Spleen (tissue), 11 donors: ENCODE results near the gene AAR2. TPM values are rescaled to one million over a fixed set of nuclear protein-coding genes. Genes with fewer than 3 reads are reported as not detected.

Source experiments
- DNase-seq: peaks from one replicate; pipeline ENCODE4 v3.0.0-alpha.2; 2020
- H3K27ac ChIP-seq, 8 donors: fragments of 200-600 bp; sonication (generic) in 7 of 8; 1 replicate in 4 of 8; 2 replicates in 4 of 8; pipeline versions ENCODE4 v1.5.0 to v1.8.0; 2016 to 2021; ENCODE audit warnings: inconsistent platforms in 4 of 8, mild to moderate bottlenecking in 4 of 8, moderate library complexity in 1 of 8
- H3K27me3 ChIP-seq, 7 donors: fragments of 200-600 bp; sonication (generic) in 6 of 7; replicated peaks in 1 of 7; 1 replicate in 4 of 7; 2 replicates in 3 of 7; pipeline versions ENCODE4 v1.5.0 to v1.8.0; 2016 to 2021; ENCODE audit warnings: inconsistent platforms in 3 of 7, mild to moderate bottlenecking in 1 of 7
- H3K36me3 ChIP-seq, 6 donors: fragments of 200-600 bp; sonication (generic) in 5 of 6; 1 replicate in 4 of 6; 2 replicates in 2 of 6; pipeline versions ENCODE4 v1.5.0 to v1.8.0; 2016 to 2021; ENCODE audit warnings: inconsistent platforms in 2 of 6
- H3K4me1 ChIP-seq, 6 donors: fragments of 200-600 bp; sonication (generic) in 5 of 6; 1 replicate in 3 of 6; 2 replicates in 3 of 6; pipeline versions ENCODE4 v1.5.0 to v1.8.0; 2016 to 2021; ENCODE audit warnings: inconsistent platforms in 3 of 6
- H3K4me3 ChIP-seq, 8 donors: fragments of 200-600 bp; sonication (generic) in 7 of 8; 1 replicate in 4 of 8; 2 replicates in 4 of 8; pipeline versions ENCODE4 v1.5.0 to v1.8.0; 2016 to 2021; ENCODE audit warnings: inconsistent platforms in 4 of 8, mild to moderate bottlenecking in 4 of 8, moderate library complexity in 2 of 8
- H3K9me3 ChIP-seq, 8 donors: fragments of 200-600 bp; sonication (generic) in 7 of 8; 1 replicate in 4 of 8; 2 replicates in 4 of 8; pipeline versions ENCODE4 v1.5.0 to v1.8.0; 2016 to 2021; ENCODE audit warnings: inconsistent platforms in 4 of 8
- POLR2A ChIP-seq, 3 donors: fragments of 450-650 bp; IDR thresholded peaks; one replicate each; pipeline ENCODE4 v1.5.1; 2017; ENCODE audit warnings: antibody characterized with exemption in 3 of 3, mild to moderate bottlenecking in 1 of 3
- POLR2AphosphoS5 ChIP-seq, 3 donors: sonication (generic); formaldehyde crosslinking; IDR thresholded peaks; one replicate each; pipeline ENCODE4 v1.5.1; 2017; ENCODE audit warnings: antibody characterized with exemption in 3 of 3
- WGBS, 5 donors: extraction: QIAGEN DNeasy Blood & Tissue Kit in 3 of 5; methylation state at CpG; one replicate each; pipeline versions ENCODE4 v1.1.5 to v1.1.7; 2013 to 2018; 5-methylcytosine and 5-hydroxymethylcytosine counted together
- intact Hi-C: fragments of 100-400 bp; cut with DNase I; formaldehyde crosslinking; loops from one replicate; pipeline ENCODE4 v1.15.0; 2023; ENCODE audit warnings: low total_unique reads
- polyA plus RNA-seq, 3 donors: library from polyadenylated mRNA; stranded (reverse); fragments of 200-250 nt; gene quantifications; one replicate each; pipeline ENCODE4 v1.2.1, GENCODE V29; 2013
- total RNA-seq, 7 donors: library from RNA; depleted of rRNA in 3 of 7; stranded (reverse); fragments of >200 nt in 3 of 7; fragmentation: NEBNext Ultra II Directional in 4 of 7; extraction: Animal tissue kit (Norgen Biotek cat#: 25700) in 4 of 7; gene quantifications; one replicate each; pipeline versions ENCODE4 v1.1.0 to v1.2.1, GENCODE V29; 2016 to 2021
- TF ChIP-seq, protein P1 (sequence below), 11 experiments: fragments of 200-600 bp in 7 of 11; fragments of 450-650 bp in 4 of 11; sonication (generic) in 4 of 11; IDR thresholded peaks in 8 of 11; conservative IDR thresholded peaks in 3 of 11; 1 replicate in 7 of 11; 2 replicates in 4 of 11; pipeline versions ENCODE4 v1.4.0 to v1.8.0; 2016 to 2021; ENCODE audit warnings: antibody characterized with exemption in 11 of 11, inconsistent platforms in 4 of 11, mild to moderate bottlenecking in 1 of 11
- donor health status: healthy with polysubstance abuse.
- donor health status: DM: no; HTN: no; CAD: no; lungs with moderate emphysema.
- donor health status: DM: no; HTN: no; CAD: no.
- donor health status: Bipolar disorder and iron deficiency.
- donor health status: healthy.
- donor health status: DM: no; HTN: no; CAD: no.
- donor health status: DM: yes; HTN: yes; CAD: no.

The AAR2 gene
- total and polyA plus RNA-seq, 10 donors, result 13.3 to 30.0 (median 20.7) TPM

- H3K9me3 ChIP-seq, result no peaks in the 10 kb centered on the region
- H3K27ac ChIP-seq, result peak overlapping the region in 1 of 8 donors; percentile 24
- H3K36me3 ChIP-seq, result no peaks in the 10 kb centered on the region
- TF ChIP-seq POLR2AphosphoS5 (IDR thresholded peaks at IDR 0.05) (no peak), POLR2A (IDR thresholded peaks at IDR 0.05) (no peak)
- TF ChIP-seq, protein P1, sequence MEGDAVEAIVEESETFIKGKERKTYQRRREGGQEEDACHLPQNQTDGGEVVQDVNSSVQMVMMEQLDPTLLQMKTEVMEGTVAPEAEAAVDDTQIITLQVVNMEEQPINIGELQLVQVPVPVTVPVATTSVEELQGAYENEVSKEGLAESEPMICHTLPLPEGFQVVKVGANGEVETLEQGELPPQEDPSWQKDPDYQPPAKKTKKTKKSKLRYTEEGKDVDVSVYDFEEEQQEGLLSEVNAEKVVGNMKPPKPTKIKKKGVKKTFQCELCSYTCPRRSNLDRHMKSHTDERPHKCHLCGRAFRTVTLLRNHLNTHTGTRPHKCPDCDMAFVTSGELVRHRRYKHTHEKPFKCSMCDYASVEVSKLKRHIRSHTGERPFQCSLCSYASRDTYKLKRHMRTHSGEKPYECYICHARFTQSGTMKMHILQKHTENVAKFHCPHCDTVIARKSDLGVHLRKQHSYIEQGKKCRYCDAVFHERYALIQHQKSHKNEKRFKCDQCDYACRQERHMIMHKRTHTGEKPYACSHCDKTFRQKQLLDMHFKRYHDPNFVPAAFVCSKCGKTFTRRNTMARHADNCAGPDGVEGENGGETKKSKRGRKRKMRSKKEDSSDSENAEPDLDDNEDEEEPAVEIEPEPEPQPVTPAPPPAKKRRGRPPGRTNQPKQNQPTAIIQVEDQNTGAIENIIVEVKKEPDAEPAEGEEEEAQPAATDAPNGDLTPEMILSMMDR (IDR thresholded peaks at IDR 0.05 in 8 of 11, conservative IDR thresholded peaks at IDR 0.05 in 3 of 11), result no peak
- intact Hi-C loops, result no loop called here
- no peak overlapping the region for H3K4me3 ChIP-seq
- peaks cover 0 to 7% (median 0%) of the 10 kb centered on the region in 6 donors for H3K4me1 ChIP-seq
- H3K27me3 ChIP-seq, result peaks cover 0 to 23% (median 0%) of the 10 kb centered on the region in 7 donors
- DNase-seq, result no peak
- 71 to 76% (median 75%) methylated on average over 20 of the region's 20 CpGs for WGBS, 5 donors
Measured at GRCh38 chr20:36270744-36271638, 34.7 kb downstream of the AAR2 start.

- intact Hi-C loops, result no loop called here
Measured at GRCh38 chr20:36271639-36272546, 35.6 kb downstream of the AAR2 start.

GRCh38 chr20:36272547-36273220, 36.4 kb downstream of the AAR2 start:
- peaks cover 0 to 25% (median 0%) of the 10 kb centered on the region in 7 donors for H3K27me3 ChIP-seq
- DNase-seq, result no peak
- H3K9me3 ChIP-seq, result no peaks in the 10 kb centered on the region
- H3K27ac ChIP-seq, result no peak overlapping the region
- H3K4me1 ChIP-seq, result peaks cover 0 to 7% (median 0%) of the 10 kb centered on the region in 6 donors
- H3K4me3 ChIP-seq, result no peak overlapping the region
- H3K36me3 ChIP-seq, result no peaks in the 10 kb centered on the region
- 85 to 88% (median 86%) methylated on average over 12 of the region's 12 CpGs for WGBS, 5 donors
- TF ChIP-seq POLR2AphosphoS5 (IDR thresholded peaks at IDR 0.05) (no peak), POLR2A (IDR thresholded peaks at IDR 0.05) (no peak)
- TF ChIP-seq, protein P1 (IDR thresholded peaks at IDR 0.05 in 8 of 11, conservative IDR thresholded peaks at IDR 0.05 in 3 of 11), result no peak
- intact Hi-C loops, result no loop called here

More at GRCh38 chr20:36271639-36272546, 35.6 kb downstream of the AAR2 start:
- H3K27ac ChIP-seq, result peak overlapping the region in 1 of 8 donors; percentile 24
- no peaks in the 10 kb centered on the region for H3K36me3 ChIP-seq
- H3K4me1 ChIP-seq, result peaks cover 0 to 7% (median 0%) of the 10 kb centered on the region in 6 donors
- H3K4me3 ChIP-seq, result no peak overlapping the region
- DNase-seq, result no peak
- H3K27me3 ChIP-seq, result peaks cover 0 to 23% (median 0%) of the 10 kb centered on the region in 7 donors
- TF ChIP-seq POLR2AphosphoS5 (IDR thresholded peaks at IDR 0.05), result no peak
- no peak for TF ChIP-seq POLR2A (IDR thresholded peaks at IDR 0.05)
- TF ChIP-seq, protein P1 (IDR thresholded peaks at IDR 0.05 in 8 of 11, conservative IDR thresholded peaks at IDR 0.05 in 3 of 11), result no peak
- no peaks in the 10 kb centered on the region for H3K9me3 ChIP-seq
- WGBS, 5 donors, result 87 to 93% (median 89%) methylated on average over 21 of the region's 21 CpGs
